ENCODE measurements around the gene CUBN.

DNA sequence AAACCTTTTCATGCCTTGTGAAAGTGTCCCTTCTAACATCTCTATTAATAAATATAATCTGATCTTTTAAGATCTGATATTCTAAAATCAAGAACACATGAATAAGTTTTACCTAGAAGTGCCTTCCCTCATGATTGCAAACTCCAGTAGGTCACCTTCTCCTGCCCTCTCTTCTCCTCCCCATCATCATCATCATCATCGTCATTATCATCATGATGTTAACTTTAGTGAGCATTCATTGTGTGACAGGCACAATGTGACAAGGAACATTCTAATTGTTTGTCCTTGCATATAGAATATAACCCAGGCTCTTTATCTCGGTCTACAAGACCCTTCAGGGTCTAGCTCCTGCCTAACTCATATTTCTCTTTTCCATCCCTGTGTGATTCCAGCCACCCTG, 51.7 kb downstream of the CUBN start:
- TF ChIP-seq, protein P1, sequence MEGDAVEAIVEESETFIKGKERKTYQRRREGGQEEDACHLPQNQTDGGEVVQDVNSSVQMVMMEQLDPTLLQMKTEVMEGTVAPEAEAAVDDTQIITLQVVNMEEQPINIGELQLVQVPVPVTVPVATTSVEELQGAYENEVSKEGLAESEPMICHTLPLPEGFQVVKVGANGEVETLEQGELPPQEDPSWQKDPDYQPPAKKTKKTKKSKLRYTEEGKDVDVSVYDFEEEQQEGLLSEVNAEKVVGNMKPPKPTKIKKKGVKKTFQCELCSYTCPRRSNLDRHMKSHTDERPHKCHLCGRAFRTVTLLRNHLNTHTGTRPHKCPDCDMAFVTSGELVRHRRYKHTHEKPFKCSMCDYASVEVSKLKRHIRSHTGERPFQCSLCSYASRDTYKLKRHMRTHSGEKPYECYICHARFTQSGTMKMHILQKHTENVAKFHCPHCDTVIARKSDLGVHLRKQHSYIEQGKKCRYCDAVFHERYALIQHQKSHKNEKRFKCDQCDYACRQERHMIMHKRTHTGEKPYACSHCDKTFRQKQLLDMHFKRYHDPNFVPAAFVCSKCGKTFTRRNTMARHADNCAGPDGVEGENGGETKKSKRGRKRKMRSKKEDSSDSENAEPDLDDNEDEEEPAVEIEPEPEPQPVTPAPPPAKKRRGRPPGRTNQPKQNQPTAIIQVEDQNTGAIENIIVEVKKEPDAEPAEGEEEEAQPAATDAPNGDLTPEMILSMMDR (IDR thresholded peaks at IDR 0.05; ENCODE audit: insufficient read depth, low read depth, low read length), result no peak
- no peak for TF ChIP-seq EZH2 (IDR thresholded peaks at IDR 0.05; ENCODE audit: insufficient read depth, low read length)

Measured in astrocyte (in vitro differentiated cells and primary cell).